ENCODE data around the gene CFHR4.
"Not testable (repeated sequence)": the region's sequence is repeated elsewhere in the genome, so short reads cannot be mapped to it uniquely, and the experiment has no call there.

Gene CFHR4

GRCh38 chr1:196887515-196888239, at the start of gene CFHR4:
CFHR4 (plus strand) TSS chr1:196888052; CDS start chr1:196888151, 99 bp downstream.
- no peak for DNase-seq

GRCh38 chr1:196849613-196850492, 38.0 kb upstream of the CFHR4 start:
- not testable (repeated sequence) for DNase-seq

- no peak for DNase-seq
These were observed 31.8 kb upstream of the CFHR4 start for GRCh38 chr1:196856053-196856452.

- DNase-seq = no peak
These were observed 30.7 kb upstream of the CFHR4 start for GRCh38 chr1:196857188-196857587.

- no peak for DNase-seq
These were observed 29.0 kb upstream of the CFHR4 start for GRCh38 chr1:196858811-196859210.

- DNase-seq = no peak
These were observed 27.4 kb upstream of the CFHR4 start for GRCh38 chr1:196860323-196860884.

GRCh38 chr1:196861429-196861828, 26.4 kb upstream of the CFHR4 start:
- DNase-seq = no peak

- no peak for DNase-seq
These were observed 20.9 kb upstream of the CFHR4 start for GRCh38 chr1:196866974-196867373.

GRCh38 chr1:196873385-196873784, 14.5 kb upstream of the CFHR4 start:
- DNase-seq = no peak

GRCh38 chr1:196875935-196876334, 11.9 kb upstream of the CFHR4 start:
- no peak for DNase-seq

- DNase-seq = no peak
These were observed 9.9 kb upstream of the CFHR4 start for GRCh38 chr1:196877964-196878363.

GRCh38 chr1:196886560-196886959, 1.3 kb upstream of the CFHR4 start:
- DNase-seq = not testable (repeated sequence)

GRCh38 chr1:196890668-196891067, 2.8 kb downstream of the CFHR4 start:
- DNase-seq = no peak

GRCh38 chr1:196891251-196891650, 3.4 kb downstream of the CFHR4 start:
- DNase-seq = no peak

- DNase-seq = no peak
These were observed 8.5 kb downstream of the CFHR4 start for GRCh38 chr1:196896355-196896754.

GRCh38 chr1:196897158-196897828, 9.4 kb downstream of the CFHR4 start:
- DNase-seq = no peak

GRCh38 chr1:196902344-196902743, 14.5 kb downstream of the CFHR4 start:
- no peak for DNase-seq

- no peak for DNase-seq
These were observed 22.4 kb downstream of the CFHR4 start for GRCh38 chr1:196910215-196910614.

- not testable (repeated sequence) for DNase-seq
These were observed 24.4 kb downstream of the CFHR4 start for GRCh38 chr1:196912283-196912682.

- DNase-seq = not testable (repeated sequence)
These were observed 39.0 kb downstream of the CFHR4 start for GRCh38 chr1:196926839-196927238.

GRCh38 chr1:196932853-196933252, 45.0 kb downstream of the CFHR4 start:
- DNase-seq = not testable (repeated sequence)

- DNase-seq = no peak
These were observed 45.8 kb downstream of the CFHR4 start for GRCh38 chr1:196933531-196934189.

All from activated CD4-positive, alpha-beta T cell treated with anti-CD3 and anti-CD28 coated beads for 4 hours (primary cell).